GM23248 (cell line): ENCODE results near the gene SHMT2. TPM values are rescaled to one million over a fixed set of nuclear protein-coding genes. Genes with fewer than 3 reads are reported as not detected.

Experiments
- DNase-seq: peaks from one replicate; pipeline ENCODE4 v3.0.0-alpha.2; 2015
- H2AFZ ChIP-seq: fragments of 200-600 bp; sonication (generic); 2 replicates; pipeline ENCODE4 v1.6.1; 2016; ENCODE audit warnings: antibody characterized with exemption
- H3F3A ChIP-seq: fragments of 200-600 bp; sonication (generic); 2 replicates; pipeline ENCODE4 v1.6.1; 2016; ENCODE audit warnings: mild to moderate bottlenecking, antibody characterized with exemption, mixed run types; ENCODE audit not compliant: insufficient read depth
- H3K27ac ChIP-seq: fragments of 200-600 bp; sonication (generic); 2 replicates; pipeline ENCODE4 v1.5.1; 2016; ENCODE audit warnings: mild to moderate bottlenecking
- H3K27me3 ChIP-seq: fragments of 200-600 bp; sonication (generic); replicated peaks from 2 replicates; pipeline ENCODE4 v1.6.1; 2016; ENCODE audit warnings: mild to moderate bottlenecking; ENCODE audit not compliant: insufficient read depth
- H3K36me3 ChIP-seq: fragments of 200-600 bp; sonication (generic); 2 replicates; pipeline ENCODE4 v1.6.1; 2016; ENCODE audit warnings: low read depth, mild to moderate bottlenecking
- H3K4me1 ChIP-seq: fragments of 200-600 bp; sonication (generic); 2 replicates; pipeline ENCODE4 v1.6.1; 2016; ENCODE audit warnings: mild to moderate bottlenecking; ENCODE audit not compliant: insufficient read depth
- H3K4me2 ChIP-seq: fragments of 200-600 bp; sonication (generic); one replicate; pipeline ENCODE4 v1.6.1; 2016; ENCODE audit warnings: mild to moderate bottlenecking; ENCODE audit not compliant: unreplicated experiment
- H3K4me3 ChIP-seq: fragments of 200-600 bp; sonication (generic); 2 replicates; pipeline ENCODE4 v1.5.1; 2016; ENCODE audit warnings: mild to moderate bottlenecking
- H3K79me2 ChIP-seq: fragments of 200-600 bp; sonication (generic); 2 replicates; pipeline ENCODE4 v1.6.1; 2016; ENCODE audit warnings: mild to moderate bottlenecking; ENCODE audit not compliant: insufficient read depth
- H3K9ac ChIP-seq: fragments of 200-600 bp; sonication (generic); 2 replicates; pipeline ENCODE4 v1.6.1; 2016; ENCODE audit warnings: mild to moderate bottlenecking
- H3K9me2 ChIP-seq: fragments of 200-600 bp; sonication (generic); 2 replicates; pipeline ENCODE4 v1.6.1; 2016; ENCODE audit warnings: mixed run types, mild to moderate bottlenecking, moderate library complexity; ENCODE audit not compliant: insufficient read depth
- H3K9me3 ChIP-seq: fragments of 200-600 bp; sonication (generic); one replicate; pipeline ENCODE4 v1.6.1; 2017; ENCODE audit warnings: low read depth
- H4K20me1 ChIP-seq: fragments of 200-600 bp; sonication (generic); 2 replicates; pipeline ENCODE4 v1.6.0; 2016; ENCODE audit not compliant: insufficient read depth
- EZH2 ChIP-seq: fragments of 200-600 bp; sonication (generic); IDR thresholded peaks from 2 replicates; pipeline ENCODE4 v1.6.1; 2018; ENCODE audit warnings: antibody characterized with exemption, mild to moderate bottlenecking; ENCODE audit not compliant: insufficient read depth, poor library complexity, severe bottlenecking
- EZH2phosphoT487 ChIP-seq: fragments of 200-600 bp; sonication (generic); IDR thresholded peaks from 2 replicates; pipeline ENCODE4 v1.6.1; 2018; ENCODE audit warnings: antibody characterized with exemption, moderate library complexity, mild to moderate bottlenecking, low read depth; ENCODE audit not compliant: insufficient read depth
- WGBS, 2 experiments: methylation state at CpG; one replicate each; pipeline ENCODE4 v1.1.6; 2015 to 2017; ENCODE audit warnings: low lambda C conversion rate in 2 of 2, low coverage in 1 of 2; ENCODE audit errors: missing lambda C conversion rate in 2 of 2; 5-methylcytosine and 5-hydroxymethylcytosine counted together
- in situ Hi-C: fragments of 300-500 bp; cut with MboI; formaldehyde crosslinking; loops from 2 replicates; pipeline ENCODE4 v1.15.0; 2020
- polyA plus RNA-seq: library from polyadenylated mRNA; unstranded; fragments of >200 nt; fragmentation: Nextera tagmentation; extraction: Ambion mirVana; gene quantifications from 2 replicates; pipeline ENCODE4 v1.2.1, GENCODE V29; 2016
- total RNA-seq: library from RNA; depleted of rRNA; stranded (reverse); fragments of >200 nt; shearing (Covaris generic); gene quantifications from 2 replicates; pipeline ENCODE4 v1.2.3, GENCODE V29; 2014

Gene SHMT2
- total and polyA plus RNA-seq, 2 experiments from 2014 or later = 184 to 341 TPM

DNA sequence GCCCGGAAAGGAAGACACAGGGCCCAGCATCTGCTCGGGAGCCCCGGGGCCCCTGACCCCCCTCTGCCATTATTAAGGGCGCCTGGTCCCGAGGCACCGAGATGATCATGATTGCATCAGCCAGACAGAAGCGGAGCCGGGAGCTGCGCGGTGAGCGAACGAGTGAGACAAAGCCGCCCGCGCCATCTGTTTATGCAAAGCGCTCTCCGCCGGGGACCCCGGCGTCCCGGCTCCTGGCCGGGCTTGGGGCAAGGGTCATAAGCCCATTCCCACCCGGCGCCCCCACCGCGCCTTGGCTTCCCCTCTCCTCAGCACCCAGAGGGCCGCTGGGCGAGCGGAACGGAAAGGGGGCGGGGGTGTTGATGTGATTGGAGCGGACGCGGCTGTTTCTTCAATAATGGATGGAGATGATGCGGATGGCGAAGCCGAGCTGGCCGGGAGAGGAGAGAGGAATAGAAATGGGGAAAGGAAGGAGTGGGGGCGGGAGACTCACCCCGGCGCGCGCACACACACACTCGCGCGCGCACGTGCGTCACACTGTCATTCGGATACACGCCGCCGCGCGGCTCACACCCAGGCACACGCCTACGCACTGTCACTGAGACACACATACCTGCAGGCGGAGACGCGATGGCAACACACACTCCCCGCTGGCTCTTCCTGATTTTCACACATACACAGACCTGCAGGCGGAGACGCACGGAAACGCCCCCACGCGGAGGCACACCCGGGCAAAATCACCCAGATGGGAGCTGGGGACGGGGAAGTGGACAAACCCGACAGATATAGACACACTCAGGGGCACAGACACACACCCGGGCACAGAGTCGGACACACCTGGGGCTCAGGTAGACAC is 10.8 kb downstream of the SHMT2 start:
- 1% methylated on average over 55 to 72 of the region's 72 CpGs for WGBS, 2 experiments
- in situ Hi-C loops = no loop called here
- H3K36me3 ChIP-seq = no peaks in the 10 kb centered on the region
- H3K4me3 ChIP-seq = peak overlapping the region; percentile 96
- peak; percentile 89 for DNase-seq
- peak overlapping the region; percentile 92 for H3K4me2 ChIP-seq
- peak overlapping the region; percentile 71 for H2AFZ ChIP-seq
- no peaks in the 10 kb centered on the region for H3K9me3 ChIP-seq
- TF ChIP-seq EZH2phosphoT487 = no peak
- no peak for TF ChIP-seq EZH2
- H3K27me3 ChIP-seq = no peaks in the 10 kb centered on the region
- no peaks in the 10 kb centered on the region for H3K9me2 ChIP-seq
- H3K9ac ChIP-seq = peak overlapping the region; percentile 90
- H3K4me1 ChIP-seq = peaks cover 23% of the 10 kb centered on the region
- H3K79me2 ChIP-seq = no peaks in the 10 kb centered on the region
- peaks cover 25% of the 10 kb centered on the region for H3F3A ChIP-seq
- no peaks in the 10 kb centered on the region for H4K20me1 ChIP-seq
- peak overlapping the region; percentile 64 for H3K27ac ChIP-seq

GRCh38 chr12:57240926-57241401 is 11.5 kb downstream of the SHMT2 start:
- Histone ChIP-seq H3K4me1 (peaks cover 23% of the 10 kb centered on the region), H3K9me3 (no peaks in the 10 kb centered on the region), H3K4me3 (peak overlapping the region; percentile 96), H3F3A (peaks cover 20% of the 10 kb centered on the region), H3K27me3 (no peaks in the 10 kb centered on the region), H3K79me2 (no peaks in the 10 kb centered on the region), H4K20me1 (no peaks in the 10 kb centered on the region), H3K4me2 (peak overlapping the region; percentile 92), H3K9me2 (no peaks in the 10 kb centered on the region), H3K27ac (no peak overlapping the region), H3K36me3 (no peaks in the 10 kb centered on the region), H3K9ac (peak overlapping the region; percentile 90), H2AFZ (no peak overlapping the region)
- TF ChIP-seq EZH2 (no peak), EZH2phosphoT487 (no peak)
- WGBS, 2 experiments = 9 to 16% methylated on average over 16 to 19 of the region's 19 CpGs
- peak; percentile 71 for DNase-seq
- in situ Hi-C loops = no loop called here

GRCh38 chr12:57241402-57242310 is 12.1 kb downstream of the SHMT2 start:
- H2AFZ ChIP-seq = no peak overlapping the region
- H4K20me1 ChIP-seq = no peaks in the 10 kb centered on the region
- in situ Hi-C loops = no loop called here
- H3K79me2 ChIP-seq = no peaks in the 10 kb centered on the region
- no peaks in the 10 kb centered on the region for H3K9me2 ChIP-seq
- TF ChIP-seq EZH2phosphoT487 = no peak
- no peak for TF ChIP-seq EZH2
- no peaks in the 10 kb centered on the region for H3K27me3 ChIP-seq
- H3K4me2 ChIP-seq = peak overlapping the region; percentile 92
- peak overlapping the region; percentile 90; the same call in 1 of the 2 replicates for H3K9ac ChIP-seq
- H3K9me3 ChIP-seq = no peaks in the 10 kb centered on the region
- peak; percentile 44 for DNase-seq
- WGBS, 2 experiments = 7 to 10% methylated on average over 47 to 48 of the region's 48 CpGs
- H3K27ac ChIP-seq = no peak overlapping the region
- peaks cover 19% of the 10 kb centered on the region for H3F3A ChIP-seq
- H3K4me1 ChIP-seq = peaks cover 23% of the 10 kb centered on the region
- no peaks in the 10 kb centered on the region for H3K36me3 ChIP-seq
- peak overlapping the region; percentile 96 for H3K4me3 ChIP-seq

DNA sequence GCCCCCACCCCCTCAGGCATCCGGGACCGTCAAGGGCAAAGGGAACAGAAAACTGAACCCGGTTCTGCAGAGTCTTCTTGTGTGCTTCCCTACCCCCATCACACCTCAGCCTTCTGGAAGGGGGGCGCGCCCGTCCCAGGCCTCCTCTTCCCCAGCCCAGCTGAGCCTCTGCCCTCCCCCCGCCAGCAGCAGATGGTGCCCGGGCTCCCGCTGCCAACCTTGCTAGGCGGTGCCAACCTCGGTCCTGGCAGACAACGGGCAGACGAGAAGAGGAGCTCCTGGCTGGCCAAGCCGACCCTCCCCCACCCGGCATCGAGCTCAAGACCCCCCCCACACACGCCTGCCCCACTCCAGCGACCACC is 12.8 kb downstream of the SHMT2 start:
- H3K36me3 ChIP-seq = no peaks in the 10 kb centered on the region
- peak; percentile 21 for DNase-seq
- H3K4me1 ChIP-seq = peaks cover 23% of the 10 kb centered on the region
- TF ChIP-seq EZH2 (no peak), EZH2phosphoT487 (no peak)
- H3K79me2 ChIP-seq = no peaks in the 10 kb centered on the region
- no peak overlapping the region for H3K27ac ChIP-seq
- in situ Hi-C loops = no loop called here
- no peaks in the 10 kb centered on the region for H3K27me3 ChIP-seq
- no peaks in the 10 kb centered on the region for H3K9me3 ChIP-seq
- no peak overlapping the region for H2AFZ ChIP-seq
- no peaks in the 10 kb centered on the region for H3K9me2 ChIP-seq
- H3F3A ChIP-seq = peaks cover 14% of the 10 kb centered on the region; the same call in 1 of the 2 replicates
- H3K4me2 ChIP-seq = peak overlapping the region; percentile 92
- no peak overlapping the region for H3K9ac ChIP-seq
- WGBS, 2 experiments = 7 to 9% methylated on average over 5 to 18 of the region's 18 CpGs
- no peaks in the 10 kb centered on the region for H4K20me1 ChIP-seq
- H3K4me3 ChIP-seq = no peak overlapping the region
